ENCODE data around the gene NKD1. TPM values are rescaled to one million over a fixed set of nuclear protein-coding genes. Genes with fewer than 3 reads are reported as not detected.

NKD1 gene
- total and polyA plus RNA-seq, 2 of the 8 experiments (the other 6 are each of a cell fraction or from before 2014, with no cell fraction given) = 0.70 to 4.5 TPM

- TF ChIP-seq, protein P1, sequence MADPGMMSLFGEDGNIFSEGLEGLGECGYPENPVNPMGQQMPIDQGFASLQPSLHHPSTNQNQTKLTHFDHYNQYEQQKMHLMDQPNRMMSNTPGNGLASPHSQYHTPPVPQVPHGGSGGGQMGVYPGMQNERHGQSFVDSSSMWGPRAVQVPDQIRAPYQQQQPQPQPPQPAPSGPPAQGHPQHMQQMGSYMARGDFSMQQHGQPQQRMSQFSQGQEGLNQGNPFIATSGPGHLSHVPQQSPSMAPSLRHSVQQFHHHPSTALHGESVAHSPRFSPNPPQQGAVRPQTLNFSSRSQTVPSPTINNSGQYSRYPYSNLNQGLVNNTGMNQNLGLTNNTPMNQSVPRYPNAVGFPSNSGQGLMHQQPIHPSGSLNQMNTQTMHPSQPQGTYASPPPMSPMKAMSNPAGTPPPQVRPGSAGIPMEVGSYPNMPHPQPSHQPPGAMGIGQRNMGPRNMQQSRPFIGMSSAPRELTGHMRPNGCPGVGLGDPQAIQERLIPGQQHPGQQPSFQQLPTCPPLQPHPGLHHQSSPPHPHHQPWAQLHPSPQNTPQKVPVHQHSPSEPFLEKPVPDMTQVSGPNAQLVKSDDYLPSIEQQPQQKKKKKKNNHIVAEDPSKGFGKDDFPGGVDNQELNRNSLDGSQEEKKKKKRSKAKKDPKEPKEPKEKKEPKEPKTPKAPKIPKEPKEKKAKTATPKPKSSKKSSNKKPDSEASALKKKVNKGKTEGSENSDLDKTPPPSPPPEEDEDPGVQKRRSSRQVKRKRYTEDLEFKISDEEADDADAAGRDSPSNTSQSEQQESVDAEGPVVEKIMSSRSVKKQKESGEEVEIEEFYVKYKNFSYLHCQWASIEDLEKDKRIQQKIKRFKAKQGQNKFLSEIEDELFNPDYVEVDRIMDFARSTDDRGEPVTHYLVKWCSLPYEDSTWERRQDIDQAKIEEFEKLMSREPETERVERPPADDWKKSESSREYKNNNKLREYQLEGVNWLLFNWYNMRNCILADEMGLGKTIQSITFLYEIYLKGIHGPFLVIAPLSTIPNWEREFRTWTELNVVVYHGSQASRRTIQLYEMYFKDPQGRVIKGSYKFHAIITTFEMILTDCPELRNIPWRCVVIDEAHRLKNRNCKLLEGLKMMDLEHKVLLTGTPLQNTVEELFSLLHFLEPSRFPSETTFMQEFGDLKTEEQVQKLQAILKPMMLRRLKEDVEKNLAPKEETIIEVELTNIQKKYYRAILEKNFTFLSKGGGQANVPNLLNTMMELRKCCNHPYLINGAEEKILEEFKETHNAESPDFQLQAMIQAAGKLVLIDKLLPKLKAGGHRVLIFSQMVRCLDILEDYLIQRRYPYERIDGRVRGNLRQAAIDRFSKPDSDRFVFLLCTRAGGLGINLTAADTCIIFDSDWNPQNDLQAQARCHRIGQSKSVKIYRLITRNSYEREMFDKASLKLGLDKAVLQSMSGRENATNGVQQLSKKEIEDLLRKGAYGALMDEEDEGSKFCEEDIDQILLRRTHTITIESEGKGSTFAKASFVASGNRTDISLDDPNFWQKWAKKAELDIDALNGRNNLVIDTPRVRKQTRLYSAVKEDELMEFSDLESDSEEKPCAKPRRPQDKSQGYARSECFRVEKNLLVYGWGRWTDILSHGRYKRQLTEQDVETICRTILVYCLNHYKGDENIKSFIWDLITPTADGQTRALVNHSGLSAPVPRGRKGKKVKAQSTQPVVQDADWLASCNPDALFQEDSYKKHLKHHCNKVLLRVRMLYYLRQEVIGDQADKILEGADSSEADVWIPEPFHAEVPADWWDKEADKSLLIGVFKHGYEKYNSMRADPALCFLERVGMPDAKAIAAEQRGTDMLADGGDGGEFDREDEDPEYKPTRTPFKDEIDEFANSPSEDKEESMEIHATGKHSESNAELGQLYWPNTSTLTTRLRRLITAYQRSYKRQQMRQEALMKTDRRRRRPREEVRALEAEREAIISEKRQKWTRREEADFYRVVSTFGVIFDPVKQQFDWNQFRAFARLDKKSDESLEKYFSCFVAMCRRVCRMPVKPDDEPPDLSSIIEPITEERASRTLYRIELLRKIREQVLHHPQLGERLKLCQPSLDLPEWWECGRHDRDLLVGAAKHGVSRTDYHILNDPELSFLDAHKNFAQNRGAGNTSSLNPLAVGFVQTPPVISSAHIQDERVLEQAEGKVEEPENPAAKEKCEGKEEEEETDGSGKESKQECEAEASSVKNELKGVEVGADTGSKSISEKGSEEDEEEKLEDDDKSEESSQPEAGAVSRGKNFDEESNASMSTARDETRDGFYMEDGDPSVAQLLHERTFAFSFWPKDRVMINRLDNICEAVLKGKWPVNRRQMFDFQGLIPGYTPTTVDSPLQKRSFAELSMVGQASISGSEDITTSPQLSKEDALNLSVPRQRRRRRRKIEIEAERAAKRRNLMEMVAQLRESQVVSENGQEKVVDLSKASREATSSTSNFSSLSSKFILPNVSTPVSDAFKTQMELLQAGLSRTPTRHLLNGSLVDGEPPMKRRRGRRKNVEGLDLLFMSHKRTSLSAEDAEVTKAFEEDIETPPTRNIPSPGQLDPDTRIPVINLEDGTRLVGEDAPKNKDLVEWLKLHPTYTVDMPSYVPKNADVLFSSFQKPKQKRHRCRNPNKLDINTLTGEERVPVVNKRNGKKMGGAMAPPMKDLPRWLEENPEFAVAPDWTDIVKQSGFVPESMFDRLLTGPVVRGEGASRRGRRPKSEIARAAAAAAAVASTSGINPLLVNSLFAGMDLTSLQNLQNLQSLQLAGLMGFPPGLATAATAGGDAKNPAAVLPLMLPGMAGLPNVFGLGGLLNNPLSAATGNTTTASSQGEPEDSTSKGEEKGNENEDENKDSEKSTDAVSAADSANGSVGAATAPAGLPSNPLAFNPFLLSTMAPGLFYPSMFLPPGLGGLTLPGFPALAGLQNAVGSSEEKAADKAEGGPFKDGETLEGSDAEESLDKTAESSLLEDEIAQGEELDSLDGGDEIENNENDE (IDR thresholded peaks at IDR 0.05; ENCODE audit: insufficient replicate concordance, low read length) = no peak
- TF ChIP-seq NRF1 (IDR thresholded peaks at IDR 0.05; ENCODE audit: low read depth, low read length) (no peak), PHF8 (conservative IDR thresholded peaks at IDR 0.05; ENCODE audit: low read depth, low read length) (no peak), RBBP5 (IDR thresholded peaks at IDR 0.05; ENCODE audit: borderline replicate concordance, low read depth, low read length) (no peak), KDM4A (IDR thresholded peaks at IDR 0.05; ENCODE audit: low read depth, low read length, severe bottlenecking) (no peak)
- TF ChIP-seq, protein P2, sequence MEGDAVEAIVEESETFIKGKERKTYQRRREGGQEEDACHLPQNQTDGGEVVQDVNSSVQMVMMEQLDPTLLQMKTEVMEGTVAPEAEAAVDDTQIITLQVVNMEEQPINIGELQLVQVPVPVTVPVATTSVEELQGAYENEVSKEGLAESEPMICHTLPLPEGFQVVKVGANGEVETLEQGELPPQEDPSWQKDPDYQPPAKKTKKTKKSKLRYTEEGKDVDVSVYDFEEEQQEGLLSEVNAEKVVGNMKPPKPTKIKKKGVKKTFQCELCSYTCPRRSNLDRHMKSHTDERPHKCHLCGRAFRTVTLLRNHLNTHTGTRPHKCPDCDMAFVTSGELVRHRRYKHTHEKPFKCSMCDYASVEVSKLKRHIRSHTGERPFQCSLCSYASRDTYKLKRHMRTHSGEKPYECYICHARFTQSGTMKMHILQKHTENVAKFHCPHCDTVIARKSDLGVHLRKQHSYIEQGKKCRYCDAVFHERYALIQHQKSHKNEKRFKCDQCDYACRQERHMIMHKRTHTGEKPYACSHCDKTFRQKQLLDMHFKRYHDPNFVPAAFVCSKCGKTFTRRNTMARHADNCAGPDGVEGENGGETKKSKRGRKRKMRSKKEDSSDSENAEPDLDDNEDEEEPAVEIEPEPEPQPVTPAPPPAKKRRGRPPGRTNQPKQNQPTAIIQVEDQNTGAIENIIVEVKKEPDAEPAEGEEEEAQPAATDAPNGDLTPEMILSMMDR (IDR thresholded peaks at IDR 0.05; ENCODE audit: control extremely low read depth in 1 of 3, insufficient read depth in 1 of 3, low read depth in 1 of 3, low read length in 3 of 3) = no peak
Observed at GRCh38 chr16:50640391-50640790, 92.2 kb downstream of the NKD1 start (continued).

Data from H1 (cell line).